Activated CD8-positive, alpha-beta T cell treated with anti-CD3 and anti-CD28 coated beads for 36 hours (primary cell): ENCODE results near the gene DET1. TPM values are rescaled to one million over a fixed set of nuclear protein-coding genes. Genes with fewer than 3 reads are reported as not detected.
A peak's percentile ranks its signal among the peaks of the same experiment; 100 is the strongest.
"Not testable (repeated sequence)": the region's sequence is repeated elsewhere in the genome, so short reads cannot be mapped to it uniquely, and the experiment has no call there.

ENCODE experiments used
- ATAC-seq: fragments of 200-7000 bp; cut with Tn5 transposase; one replicate; pipeline ENCODE4 v1.10.0; 2021; ENCODE audit warnings: mild to moderate bottlenecking, moderate library complexity
- CTCF ChIA-PET: fragments of 350-600 bp; sonication (Branson Sonifier 250); formaldehyde crosslinking; loops from one replicate; lab custom pipeline; 2021; ENCODE audit warnings: antibody characterized with exemption; lab: Charles Lee
- POLR2A ChIA-PET: fragments of 350-600 bp; sonication (Branson Sonifier 250); formaldehyde crosslinking; loops from one replicate; lab custom pipeline; 2021; ENCODE audit warnings: antibody characterized with exemption; lab: Charles Lee
- DNase-seq: peaks from one replicate; pipeline ENCODE4 v3.0.0-alpha.2; 2020
- H3K27ac Mint-ChIP-seq: one replicate; pipeline ENCODE4 v1.8.0; 2021; ENCODE audit warnings: mild to moderate bottlenecking, mixed read lengths
- H3K27me3 Mint-ChIP-seq: one replicate; pipeline ENCODE4 v1.8.0; 2021; ENCODE audit warnings: mixed read lengths
- H3K36me3 Mint-ChIP-seq: one replicate; pipeline ENCODE4 v1.8.0; 2021; ENCODE audit warnings: low read depth, mixed read lengths
- H3K4me1 Mint-ChIP-seq: one replicate; pipeline ENCODE4 v1.8.0; 2021; ENCODE audit warnings: low read depth, mixed read lengths
- H3K4me3 Mint-ChIP-seq: one replicate; pipeline ENCODE4 v1.8.0; 2021; ENCODE audit warnings: mild to moderate bottlenecking, moderate library complexity, mixed read lengths
- H3K9me3 Mint-ChIP-seq: one replicate; pipeline ENCODE4 v1.8.0; 2021; ENCODE audit warnings: mixed read lengths
- CTCF ChIP-seq: fragments of 200-600 bp; IDR thresholded peaks from one replicate; pipeline ENCODE4 v1.8.0; 2022; ENCODE audit warnings: antibody characterized with exemption, mild to moderate bottlenecking
- intact Hi-C: fragments of 100-400 bp; cut with micrococcal nuclease; formaldehyde crosslinking; loops from one replicate; pipeline ENCODE4 v1.10.0; 2022
- total RNA-seq, 2 experiments: library from RNA; stranded (reverse); gene quantifications; one replicate each; pipeline ENCODE4 v1.2.3, GENCODE V29; 2021

DET1 gene
- total RNA-seq, 2 experiments from 2014 or later = 2.1 to 2.6 TPM

GRCh38 chr15:88472225-88472624 lies 74.3 kb downstream of the DET1 start:
- Mint-ChIP-seq H3K27me3 (no peaks in the 10 kb centered on the region), H3K4me3 (no peak overlapping the region), H3K27ac (peak overlapping the region; percentile 55), H3K4me1 (peaks cover 13% of the 10 kb centered on the region), H3K36me3 (peaks cover 23% of the 10 kb centered on the region), H3K9me3 (no peaks in the 10 kb centered on the region)
- ATAC-seq (no peak), DNase-seq (no peak)
- no peak for TF ChIP-seq CTCF
- ChIA-PET POLR2A (interaction anchor here (1.6 kb wide), 1 partner anchor 9 kb away, joined by 6 read pairs; no protein-coding TSS in a partner anchor), CTCF (interaction anchor here (1.0 to 2.7 kb wide), 2 partner anchors 9 to 193 kb away, joined by 3 to 10 read pairs; no protein-coding TSS in a partner anchor)
- intact Hi-C loops = no loop called here

- H3K36me3 Mint-ChIP-seq = peaks cover 19% of the 10 kb centered on the region
- intact Hi-C loops = no loop called here
- ChIA-PET CTCF (interaction anchor here (1.4 to 2.7 kb wide), 5 partner anchors 9 to 194 kb away, joined by 3 to 11 read pairs (median 7); no protein-coding TSS in a partner anchor), POLR2A (interaction anchor here (1.6 kb wide), 1 partner anchor 11 kb away, joined by 6 read pairs; no protein-coding TSS in a partner anchor)
- no peak overlapping the region for H3K27ac Mint-ChIP-seq
- no peaks in the 10 kb centered on the region for H3K27me3 Mint-ChIP-seq
- TF ChIP-seq CTCF = no peak
- H3K4me1 Mint-ChIP-seq = peaks cover 19% of the 10 kb centered on the region
- H3K4me3 Mint-ChIP-seq = no peak overlapping the region
- DNase-seq (no peak), ATAC-seq (no peak)
- no peaks in the 10 kb centered on the region for H3K9me3 Mint-ChIP-seq
These were observed 75.7 kb downstream of the DET1 start for GRCh38 chr15:88470625-88471372.

- Mint-ChIP-seq H3K36me3 (peaks cover 21% of the 10 kb centered on the region), H3K4me1 (peaks cover 29% of the 10 kb centered on the region), H3K4me3 (peak overlapping the region; percentile 90), H3K27me3 (no peaks in the 10 kb centered on the region), H3K9me3 (no peaks in the 10 kb centered on the region), H3K27ac (no peak overlapping the region)
- intact Hi-C loops = loop anchor here (5.0 kb wide), 1 partner anchor 153 kb away; the partner anchor contains the start of gene AEN
- ChIA-PET POLR2A (interaction anchor here (1.0 kb wide), 1 partner anchor 152 kb away, joined by 3 read pairs; no protein-coding TSS in a partner anchor), CTCF (interaction anchor here (1.7 to 2.7 kb wide), 3 partner anchors 11 to 65 kb away, joined by 4 to 11 read pairs (median 7); no protein-coding TSS in a partner anchor)
- ATAC-seq = no peak
- no peak for TF ChIP-seq CTCF
- DNase-seq = no peak
These were observed 77.2 kb downstream of the DET1 start for GRCh38 chr15:88469321-88469720.

GRCh38 chr15:88468721-88469120 lies 77.8 kb downstream of the DET1 start:
- Mint-ChIP-seq H3K36me3 (peaks cover 25% of the 10 kb centered on the region), H3K4me1 (peaks cover 32% of the 10 kb centered on the region), H3K4me3 (peak overlapping the region; percentile 90)
- DNase-seq, ATAC-seq, H3K9me3 Mint-ChIP-seq, H3K27ac Mint-ChIP-seq, H3K27me3 Mint-ChIP-seq: not testable (repeated sequence)
- intact Hi-C loops = loop anchor here (5.0 kb wide), 1 partner anchor 154 kb away; the partner anchor contains the start of gene AEN
- ChIA-PET CTCF (interaction anchor here (1.2 to 1.8 kb wide), 3 partner anchors 14 to 156 kb away, joined by 3 to 14 read pairs (median 4); no protein-coding TSS in a partner anchor), POLR2A (interaction anchor here (1.0 kb wide), 1 partner anchor 153 kb away, joined by 3 read pairs; no protein-coding TSS in a partner anchor)

GRCh38 chr15:88467935-88468528 lies 78.4 kb downstream of the DET1 start:
- peaks cover 34% of the 10 kb centered on the region for H3K4me1 Mint-ChIP-seq
- intact Hi-C loops = loop anchor here (5.0 kb wide), 1 partner anchor 154 kb away; the partner anchor contains the start of gene AEN
- peaks cover 27% of the 10 kb centered on the region for H3K36me3 Mint-ChIP-seq
- no peaks in the 10 kb centered on the region for H3K27me3 Mint-ChIP-seq
- POLR2A ChIA-PET = interaction anchor here (1.0 to 2.2 kb wide), 8 partner anchors 12 to 192 kb away, joined by 3 to 12 read pairs (median 4); partner anchors contain the start of genes AEN and ISG20
- ATAC-seq = no peak
- CTCF ChIA-PET = interaction anchor here (0.8 to 1.8 kb wide), 9 partner anchors 11 to 436 kb away, joined by 3 to 14 read pairs (median 3); partner anchors contain the start of genes HAPLN3 and ISG20
- H3K27ac Mint-ChIP-seq = peak overlapping the region; percentile 99
- H3K9me3 Mint-ChIP-seq = no peaks in the 10 kb centered on the region
- peak overlapping the region; percentile 90 for H3K4me3 Mint-ChIP-seq
- peak; percentile 41 for DNase-seq
- TF ChIP-seq CTCF = peak; percentile 38
